ENCODE results near the gene BNC2.

The BNC2 gene

GRCh38 chr9:16846986-16847385 lies 23.5 kb downstream of the BNC2 start:
- Mint-ChIP-seq H3K27ac (no peak overlapping the region), H3K36me3 (ENCODE audit: low read depth) (no peaks in the 10 kb centered on the region), H3K27me3 (ENCODE audit: low read depth) (no peaks in the 10 kb centered on the region)

DNA sequence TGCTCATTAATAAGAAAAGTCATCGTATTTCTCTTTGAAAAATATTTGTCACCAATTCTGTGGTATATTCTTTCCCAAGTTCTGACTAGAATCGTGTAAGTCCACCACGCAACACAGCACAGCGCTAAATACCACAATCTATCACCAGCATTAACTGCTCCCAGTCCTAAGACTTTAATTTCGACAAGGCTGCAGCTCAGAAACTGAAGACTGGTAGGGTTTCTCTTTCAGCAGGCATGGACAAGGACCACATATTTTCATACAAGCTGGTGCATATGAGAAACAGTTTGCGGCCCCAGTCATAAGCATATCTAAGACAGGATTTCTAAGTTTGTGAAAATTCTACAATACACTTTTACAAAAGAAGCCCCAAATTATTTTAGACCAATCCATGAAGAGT lies 24.1 kb downstream of the BNC2 start:
- Mint-ChIP-seq H3K27ac (no peak overlapping the region), H3K36me3 (ENCODE audit: low read depth) (no peaks in the 10 kb centered on the region), H3K9me3 (no peaks in the 10 kb centered on the region), H3K4me1 (ENCODE audit: low read depth) (no peaks in the 10 kb centered on the region), H3K27me3 (ENCODE audit: low read depth) (no peaks in the 10 kb centered on the region), H3K4me3 (no peak overlapping the region)
- no peak for DNase-seq (ENCODE audit: low spot score)

More at GRCh38 chr9:16846986-16847385, 23.5 kb downstream of the BNC2 start:
- no peak overlapping the region for H3K4me3 Mint-ChIP-seq
- H3K9me3 Mint-ChIP-seq, result no peaks in the 10 kb centered on the region
- no peaks in the 10 kb centered on the region for H3K4me1 Mint-ChIP-seq (ENCODE audit: low read depth)
- DNase-seq (ENCODE audit: low spot score), result no peak

- Mint-ChIP-seq H3K4me3 (no peak overlapping the region), H3K27ac (no peak overlapping the region), H3K36me3 (ENCODE audit: low read depth) (no peaks in the 10 kb centered on the region), H3K4me1 (ENCODE audit: low read depth) (no peaks in the 10 kb centered on the region), H3K27me3 (ENCODE audit: low read depth) (no peaks in the 10 kb centered on the region), H3K9me3 (peaks cover 22% of the 10 kb centered on the region)
- DNase-seq (ENCODE audit: low spot score), result no peak
These were observed 35.7 kb downstream of the BNC2 start for GRCh38 chr9:16834817-16835216.

DNA sequence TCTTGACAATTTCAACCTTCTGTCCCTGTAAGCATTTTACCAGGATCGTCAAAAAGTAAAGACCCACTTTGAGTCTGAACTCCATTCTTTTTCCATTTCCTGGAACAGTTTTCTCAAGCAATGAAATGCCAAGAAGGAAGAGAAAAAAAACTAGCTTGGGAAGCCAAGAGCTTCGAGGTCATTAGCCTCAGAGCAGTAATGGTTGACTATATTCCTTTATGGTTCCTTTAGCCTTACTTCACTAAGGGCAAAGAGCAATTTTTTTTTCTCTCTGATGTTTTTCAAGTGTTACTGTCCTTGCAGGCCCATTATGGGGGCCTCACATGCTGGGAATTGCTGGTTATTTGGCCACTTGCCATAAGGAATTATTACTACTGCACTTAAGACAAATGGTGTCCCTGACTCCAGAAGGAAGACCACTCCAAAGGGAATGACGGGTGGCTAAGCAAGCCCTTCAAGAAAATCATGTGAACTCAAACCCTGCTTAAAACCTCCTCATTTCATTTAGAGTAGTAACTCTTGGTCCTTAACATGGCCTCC lies 37.1 kb downstream of the BNC2 start:
- DNase-seq (ENCODE audit: low spot score), result no peak
- H3K27ac Mint-ChIP-seq, result no peak overlapping the region
- no peaks in the 10 kb centered on the region for H3K36me3 Mint-ChIP-seq (ENCODE audit: low read depth)
- peaks cover 6% of the 10 kb centered on the region for H3K27me3 Mint-ChIP-seq (ENCODE audit: low read depth)
- no peak overlapping the region for H3K4me3 Mint-ChIP-seq
- no peaks in the 10 kb centered on the region for H3K4me1 Mint-ChIP-seq (ENCODE audit: low read depth)
- H3K9me3 Mint-ChIP-seq, result peaks cover 22% of the 10 kb centered on the region

- peaks cover 6% of the 10 kb centered on the region for H3K27me3 Mint-ChIP-seq (ENCODE audit: low read depth)
- no peak for DNase-seq (ENCODE audit: low spot score)
- H3K4me3 Mint-ChIP-seq, result no peak overlapping the region
- peaks cover 22% of the 10 kb centered on the region for H3K9me3 Mint-ChIP-seq
- H3K27ac Mint-ChIP-seq, result no peak overlapping the region
- H3K36me3 Mint-ChIP-seq (ENCODE audit: low read depth), result no peaks in the 10 kb centered on the region
- H3K4me1 Mint-ChIP-seq (ENCODE audit: low read depth), result no peaks in the 10 kb centered on the region
These were observed 38.4 kb downstream of the BNC2 start for GRCh38 chr9:16832101-16832500.

DNA sequence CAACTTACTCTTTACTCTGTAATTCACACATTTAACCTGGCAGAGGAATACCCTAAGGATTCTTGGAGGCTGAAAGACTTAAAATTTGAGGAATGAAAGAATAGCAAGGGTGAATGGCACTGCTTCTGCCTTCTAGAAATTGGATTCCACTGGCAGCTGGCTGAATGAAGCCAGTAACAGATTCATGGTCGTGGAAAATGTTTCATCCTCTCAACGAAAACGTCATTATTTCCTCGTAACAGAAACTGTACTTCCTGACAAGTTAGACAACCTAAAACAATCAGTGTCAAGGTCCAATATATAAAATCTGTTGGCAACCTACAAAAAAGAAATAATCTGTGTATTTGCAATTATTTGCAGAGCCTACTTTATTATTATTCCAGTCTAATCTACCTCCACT lies 39.7 kb downstream of the BNC2 start:
- no peak overlapping the region for H3K4me3 Mint-ChIP-seq
- H3K9me3 Mint-ChIP-seq, result peaks cover 20% of the 10 kb centered on the region
- peaks cover 6% of the 10 kb centered on the region for H3K27me3 Mint-ChIP-seq (ENCODE audit: low read depth)
- no peaks in the 10 kb centered on the region for H3K4me1 Mint-ChIP-seq (ENCODE audit: low read depth)
- no peaks in the 10 kb centered on the region for H3K36me3 Mint-ChIP-seq (ENCODE audit: low read depth)
- no peak overlapping the region for H3K27ac Mint-ChIP-seq
- DNase-seq (ENCODE audit: low spot score), result no peak

DNA sequence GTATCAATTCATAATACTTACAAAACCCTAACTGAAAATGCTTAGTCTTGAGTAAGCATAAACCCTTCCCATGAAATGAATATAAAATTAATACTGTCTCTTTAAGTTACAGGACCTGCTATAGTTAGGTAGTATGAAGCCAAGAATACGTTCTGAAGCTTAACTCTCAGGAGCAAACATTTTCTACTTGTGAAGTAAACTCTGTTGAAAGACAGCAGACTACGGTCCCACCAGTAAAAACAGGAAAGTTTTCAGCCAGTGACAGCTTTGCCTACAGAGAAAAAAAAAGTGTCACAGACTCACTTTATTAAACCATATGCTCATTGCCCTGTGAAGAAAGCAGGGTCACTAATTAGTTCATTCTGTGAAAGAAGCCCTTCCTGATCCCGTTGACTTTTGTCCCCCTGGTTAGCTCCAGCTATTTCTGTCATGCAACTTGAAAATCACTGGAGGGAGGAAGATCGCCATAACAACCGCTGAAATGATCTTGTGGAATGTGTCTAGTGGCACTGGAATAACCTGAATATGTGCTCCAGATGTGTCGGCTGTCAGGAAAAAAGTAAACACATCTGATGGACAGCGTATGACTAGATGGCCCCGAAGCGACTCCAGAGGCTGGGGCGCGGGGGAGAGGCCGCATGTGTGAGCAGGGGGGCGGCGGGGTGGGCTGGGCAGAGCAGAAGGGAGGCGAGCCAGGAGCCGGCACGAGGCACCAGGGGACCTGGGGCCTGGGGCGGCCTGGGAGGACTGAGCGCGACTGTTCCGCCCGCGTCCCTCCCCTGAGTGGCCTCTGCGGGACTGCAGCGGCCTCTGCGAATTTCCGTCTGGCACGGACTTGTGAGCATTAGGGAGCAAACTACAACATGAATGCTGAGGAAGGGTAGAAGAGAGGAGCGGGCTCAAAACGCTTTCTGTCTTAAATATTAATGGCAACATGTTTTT lies 41.9 kb downstream of the BNC2 start:
- no peak for DNase-seq (ENCODE audit: low spot score)
- no peak overlapping the region for H3K27ac Mint-ChIP-seq
- peaks cover 7% of the 10 kb centered on the region for H3K9me3 Mint-ChIP-seq
- peaks cover 6% of the 10 kb centered on the region for H3K27me3 Mint-ChIP-seq (ENCODE audit: low read depth)
- no peaks in the 10 kb centered on the region for H3K36me3 Mint-ChIP-seq (ENCODE audit: low read depth)
- H3K4me1 Mint-ChIP-seq (ENCODE audit: low read depth), result no peaks in the 10 kb centered on the region
- H3K4me3 Mint-ChIP-seq, result no peak overlapping the region

DNA sequence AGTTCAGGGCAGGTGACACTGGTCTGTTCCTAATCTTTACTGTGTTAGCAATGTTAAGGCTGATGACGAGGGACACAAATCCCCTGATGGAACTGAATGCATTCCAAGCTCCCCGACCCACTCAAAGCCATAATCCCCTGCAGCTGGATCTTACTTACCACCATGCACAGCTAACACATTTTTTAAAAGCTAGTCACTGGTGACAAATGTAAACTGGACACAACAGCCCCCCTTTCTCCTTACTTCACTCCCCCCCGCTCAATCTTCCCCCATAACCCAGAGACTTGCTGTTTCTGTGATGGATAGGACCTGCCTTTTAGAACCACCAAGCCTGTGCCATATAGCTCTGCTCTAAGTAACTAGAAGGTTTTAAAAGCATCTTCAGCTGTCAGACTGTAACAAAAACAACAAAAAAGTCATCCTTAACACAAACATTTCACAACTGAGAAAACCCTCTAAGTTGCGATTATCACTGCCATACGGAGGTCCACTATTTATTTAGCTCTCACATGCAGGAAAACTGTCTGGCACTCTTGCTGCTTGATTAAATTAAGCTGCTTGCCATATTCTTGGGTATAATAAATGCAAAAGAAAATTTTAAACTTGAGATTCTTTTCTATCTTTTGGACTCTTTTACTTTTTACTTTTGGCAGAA lies 44.4 kb downstream of the BNC2 start:
- Mint-ChIP-seq H3K4me3 (no peak overlapping the region), H3K4me1 (ENCODE audit: low read depth) (no peaks in the 10 kb centered on the region), H3K9me3 (no peaks in the 10 kb centered on the region), H3K27ac (no peak overlapping the region), H3K36me3 (ENCODE audit: low read depth) (no peaks in the 10 kb centered on the region), H3K27me3 (ENCODE audit: low read depth) (peaks cover 6% of the 10 kb centered on the region)
- no peak for DNase-seq (ENCODE audit: low spot score)

- H3K9me3 Mint-ChIP-seq, result no peaks in the 10 kb centered on the region
- no peaks in the 10 kb centered on the region for H3K4me1 Mint-ChIP-seq (ENCODE audit: low read depth)
- peaks cover 6% of the 10 kb centered on the region for H3K27me3 Mint-ChIP-seq (ENCODE audit: low read depth)
- no peak overlapping the region for H3K27ac Mint-ChIP-seq
- no peak overlapping the region for H3K4me3 Mint-ChIP-seq
- H3K36me3 Mint-ChIP-seq (ENCODE audit: low read depth), result no peaks in the 10 kb centered on the region
- no peak for DNase-seq (ENCODE audit: low spot score)
These were observed 45.1 kb downstream of the BNC2 start for GRCh38 chr9:16825331-16825725.

DNA sequence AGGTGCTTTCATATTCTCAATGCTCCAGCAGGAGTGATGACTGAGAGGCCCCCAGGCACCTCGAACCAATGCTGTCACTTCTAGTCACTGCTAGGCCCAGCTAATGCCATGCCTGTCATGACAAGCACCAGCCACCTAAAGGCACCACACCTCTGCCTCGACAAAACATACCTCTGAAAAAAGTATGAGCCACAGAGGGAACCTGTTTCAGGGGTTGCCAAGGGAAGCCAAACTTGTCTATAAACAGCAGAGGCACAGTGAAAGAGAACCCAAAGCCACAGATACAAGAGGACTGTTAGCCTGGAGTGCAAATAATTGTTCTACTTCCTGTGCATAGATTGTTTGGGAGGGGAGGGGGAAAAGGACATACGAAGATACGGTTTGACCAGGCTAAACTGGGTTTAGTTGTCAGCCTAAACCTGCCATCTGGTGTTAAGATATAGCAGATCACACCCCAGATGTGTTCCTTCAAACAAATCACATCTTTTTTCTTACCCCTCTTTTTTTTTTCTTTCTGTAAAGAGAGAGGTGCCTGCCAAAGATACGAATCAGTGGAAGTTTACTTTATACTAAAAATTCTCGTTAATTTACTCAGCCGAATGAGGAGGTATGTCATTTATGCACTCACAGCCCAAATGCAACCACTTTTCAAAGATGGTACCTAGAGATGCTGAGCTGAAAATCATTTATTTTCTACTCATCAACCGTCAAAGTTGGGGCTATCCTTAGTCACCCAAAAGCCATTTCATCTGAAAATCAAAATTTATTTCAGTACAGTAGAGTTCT lies 45.7 kb downstream of the BNC2 start:
- Mint-ChIP-seq H3K27me3 (ENCODE audit: low read depth) (peaks cover 6% of the 10 kb centered on the region), H3K4me1 (ENCODE audit: low read depth) (no peaks in the 10 kb centered on the region), H3K4me3 (no peak overlapping the region), H3K36me3 (ENCODE audit: low read depth) (no peaks in the 10 kb centered on the region), H3K9me3 (no peaks in the 10 kb centered on the region), H3K27ac (no peak overlapping the region)
- no peak for DNase-seq (ENCODE audit: low spot score)

GRCh38 chr9:16823906-16824305 lies 46.6 kb downstream of the BNC2 start:
- H3K4me3 Mint-ChIP-seq, result no peak overlapping the region
- no peak overlapping the region for H3K27ac Mint-ChIP-seq
- peaks cover 5% of the 10 kb centered on the region for H3K27me3 Mint-ChIP-seq (ENCODE audit: low read depth)
- no peaks in the 10 kb centered on the region for H3K4me1 Mint-ChIP-seq (ENCODE audit: low read depth)
- DNase-seq (ENCODE audit: low spot score), result no peak
- peaks cover under 1% of the 10 kb centered on the region for H3K9me3 Mint-ChIP-seq
- no peaks in the 10 kb centered on the region for H3K36me3 Mint-ChIP-seq (ENCODE audit: low read depth)

- no peaks in the 10 kb centered on the region for H3K36me3 Mint-ChIP-seq (ENCODE audit: low read depth)
- H3K27me3 Mint-ChIP-seq (ENCODE audit: low read depth), result no peaks in the 10 kb centered on the region
- H3K4me1 Mint-ChIP-seq (ENCODE audit: low read depth), result no peaks in the 10 kb centered on the region
- H3K9me3 Mint-ChIP-seq, result peaks cover 4% of the 10 kb centered on the region
- no peak overlapping the region for H3K27ac Mint-ChIP-seq
- no peak for DNase-seq (ENCODE audit: low spot score)
- no peak overlapping the region for H3K4me3 Mint-ChIP-seq
These were observed 49.1 kb downstream of the BNC2 start for GRCh38 chr9:16821344-16821743.

- Mint-ChIP-seq H3K4me1 (ENCODE audit: low read depth) (no peaks in the 10 kb centered on the region), H3K4me3 (no peak overlapping the region), H3K27ac (no peak overlapping the region), H3K9me3 (peaks cover 4% of the 10 kb centered on the region), H3K36me3 (ENCODE audit: low read depth) (no peaks in the 10 kb centered on the region), H3K27me3 (ENCODE audit: low read depth) (no peaks in the 10 kb centered on the region)
- no peak for DNase-seq (ENCODE audit: low spot score)
These were observed 53.0 kb downstream of the BNC2 start for GRCh38 chr9:16817514-16817913.

DNA sequence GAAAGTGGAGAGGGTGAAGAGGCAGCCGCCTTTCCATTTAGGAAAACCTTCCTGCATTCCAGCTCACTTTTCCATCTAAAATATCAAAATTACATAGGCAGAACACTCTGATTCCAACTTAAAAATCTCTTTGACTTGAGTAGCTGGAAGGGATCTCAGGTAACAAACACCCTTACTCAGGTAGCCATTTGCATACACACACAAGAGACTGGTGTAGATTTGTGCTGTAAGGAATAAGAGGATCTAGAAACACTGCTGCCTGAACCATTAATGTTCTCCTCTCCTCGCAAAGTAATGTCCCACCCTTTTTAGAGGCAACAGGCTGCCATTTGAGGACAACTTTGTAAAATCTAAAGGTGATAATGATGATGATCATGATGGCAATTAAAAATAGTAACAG lies 53.5 kb downstream of the BNC2 start:
- Mint-ChIP-seq H3K27me3 (ENCODE audit: low read depth) (no peaks in the 10 kb centered on the region), H3K4me3 (no peak overlapping the region), H3K4me1 (ENCODE audit: low read depth) (no peaks in the 10 kb centered on the region), H3K27ac (no peak overlapping the region), H3K36me3 (ENCODE audit: low read depth) (no peaks in the 10 kb centered on the region), H3K9me3 (peaks cover 4% of the 10 kb centered on the region)
- DNase-seq (ENCODE audit: low spot score), result no peak
